ENCODE results near the gene FBXO41. TPM values are rescaled to one million over a fixed set of nuclear protein-coding genes. Genes with fewer than 3 reads are reported as not detected.

The FBXO41 gene
- total RNA-seq, 1 experiment from 2014 or later = 1.4 TPM

- peak; percentile 39 for DNase-seq (ENCODE audit: extremely low read depth, low read depth)
Observed at GRCh38 chr2:73291093-73291460, 6.8 kb upstream of the FBXO41 start.

GRCh38 chr2:73290049-73290839, 6.0 kb upstream of the FBXO41 start:
- peak; percentile 46 for DNase-seq (ENCODE audit: extremely low read depth, low read depth)

- no peak for DNase-seq (ENCODE audit: extremely low read depth, low read depth)
Observed at GRCh38 chr2:73289304-73289703, 5.0 kb upstream of the FBXO41 start.

- DNase-seq (ENCODE audit: extremely low read depth, low read depth) = no peak
Observed at GRCh38 chr2:73286134-73286655, 1.9 kb upstream of the FBXO41 start.

GRCh38 chr2:73285159-73285739, 971 bp upstream of the FBXO41 start:
- DNase-seq (ENCODE audit: extremely low read depth, low read depth) = no peak

GRCh38 chr2:73283545-73284295, 558 bp downstream of the FBXO41 start:
- DNase-seq (ENCODE audit: extremely low read depth, low read depth) = no peak

- no peak for DNase-seq (ENCODE audit: extremely low read depth, low read depth)
Observed at GRCh38 chr2:73282924-73283544, 1.2 kb downstream of the FBXO41 start.

- DNase-seq (ENCODE audit: extremely low read depth, low read depth) = no peak
Observed at GRCh38 chr2:73281244-73281643, 3.0 kb downstream of the FBXO41 start.

- no peak for DNase-seq (ENCODE audit: extremely low read depth, low read depth)
Observed at GRCh38 chr2:73279852-73280251, 4.4 kb downstream of the FBXO41 start.

- no peak for DNase-seq (ENCODE audit: extremely low read depth, low read depth)
Observed at GRCh38 chr2:73272270-73272669, 12.0 kb downstream of the FBXO41 start.

- DNase-seq (ENCODE audit: extremely low read depth, low read depth) = no peak
Observed at GRCh38 chr2:73269686-73270465, 14.4 kb downstream of the FBXO41 start.

- peak; percentile 20 for DNase-seq (ENCODE audit: extremely low read depth, low read depth)
Observed at GRCh38 chr2:73268830-73269685, 15.2 kb downstream of the FBXO41 start.

- no peak for DNase-seq (ENCODE audit: extremely low read depth, low read depth)
Observed at GRCh38 chr2:73268366-73268829, 15.9 kb downstream of the FBXO41 start.

- no peak for DNase-seq (ENCODE audit: extremely low read depth, low read depth)
Observed at GRCh38 chr2:73267008-73267407, 17.3 kb downstream of the FBXO41 start.

GRCh38 chr2:73266061-73266901, 18.0 kb downstream of the FBXO41 start:
- no peak for DNase-seq (ENCODE audit: extremely low read depth, low read depth)

GRCh38 chr2:73265298-73266060, 18.8 kb downstream of the FBXO41 start:
- DNase-seq (ENCODE audit: extremely low read depth, low read depth) = no peak

- no peak for DNase-seq (ENCODE audit: extremely low read depth, low read depth)
Observed at GRCh38 chr2:73264783-73265182, 19.5 kb downstream of the FBXO41 start.

GRCh38 chr2:73264332-73264606, 20.0 kb downstream of the FBXO41 start:
- no peak for DNase-seq (ENCODE audit: extremely low read depth, low read depth)

Data from NCI-H460 (cell line).